HT1080 (cell line): ENCODE results near the gene TMEM178A. TPM values are rescaled to one million over a fixed set of nuclear protein-coding genes. Genes with fewer than 3 reads are reported as not detected.
A peak's percentile ranks its signal among the peaks of the same experiment; 100 is the strongest.
"Not testable (repeated sequence)": the region's sequence is repeated elsewhere in the genome, so short reads cannot be mapped to it uniquely, and the experiment has no call there.

Source experiments
- DNase-seq: peaks from one replicate; pipeline ENCODE4 v3.0.0-alpha.2; 2015; ENCODE audit warnings: low read depth
- total RNA-seq: library from RNA; depleted of rRNA; stranded (reverse); fragments of >200 nt; shearing (Covaris generic); gene quantifications from 2 replicates; pipeline ENCODE4 v1.2.3, GENCODE V29; 2014

The TMEM178A gene
- total RNA-seq, 1 experiment from 2014 or later: not detected

DNA sequence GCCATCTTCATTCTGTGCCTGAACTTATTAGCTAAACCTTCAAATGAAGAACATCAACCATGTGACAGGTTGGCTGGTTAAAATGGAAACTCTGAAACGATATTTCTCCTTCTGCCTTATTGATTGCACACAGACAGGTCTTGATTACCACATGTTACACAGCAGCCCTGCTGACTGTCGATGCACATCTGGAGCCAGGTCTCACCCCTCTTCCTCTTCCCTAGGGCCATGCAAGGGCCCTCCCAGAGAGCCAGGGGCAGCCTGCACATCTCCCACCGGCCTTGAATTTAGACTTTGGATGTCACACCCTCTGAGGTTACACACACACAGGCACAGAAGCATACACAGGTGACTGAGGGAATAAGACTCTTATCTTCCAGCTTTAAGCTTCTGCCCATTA is 45.1 kb downstream of the TMEM178A start:
- no peak for DNase-seq

DNA sequence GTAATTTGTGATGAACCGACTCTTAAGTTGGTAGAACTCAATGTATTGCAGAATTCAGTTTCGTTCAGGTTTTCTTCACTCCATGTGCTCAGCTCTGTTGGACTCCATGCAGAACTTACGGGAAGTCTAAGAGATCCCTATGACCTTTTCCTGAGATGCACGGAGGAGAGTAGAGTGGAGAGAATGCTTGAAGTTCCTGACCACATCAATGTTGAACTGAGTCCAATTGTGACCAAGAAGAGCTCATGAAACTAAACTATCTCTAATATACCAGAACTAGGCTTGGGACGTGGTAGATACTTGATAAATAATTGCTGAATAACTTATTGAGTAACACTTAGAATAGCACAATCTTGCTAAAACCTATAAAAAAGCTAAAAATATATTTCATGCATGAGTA is 47.2 kb downstream of the TMEM178A start:
- no peak for DNase-seq

DNA sequence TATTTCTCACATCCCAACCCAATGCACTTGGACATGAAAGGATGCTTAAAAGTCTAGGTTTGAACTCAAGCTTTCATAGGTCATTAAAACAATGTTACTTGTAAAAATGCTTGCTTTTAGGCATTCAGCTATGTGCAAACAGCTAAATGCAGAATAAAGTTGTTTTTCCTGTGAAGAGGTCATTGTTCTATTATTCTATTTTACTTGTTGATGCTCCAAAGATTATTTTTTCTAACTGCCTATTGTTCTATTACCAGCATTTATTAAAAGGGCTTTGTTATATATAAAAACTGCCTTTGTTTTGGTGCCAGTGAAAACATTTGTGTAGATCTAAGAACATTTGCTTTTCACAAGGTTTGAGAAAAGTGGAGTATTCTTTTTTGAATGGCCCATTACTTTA is 49.4 kb downstream of the TMEM178A start:
- no peak for DNase-seq

DNA sequence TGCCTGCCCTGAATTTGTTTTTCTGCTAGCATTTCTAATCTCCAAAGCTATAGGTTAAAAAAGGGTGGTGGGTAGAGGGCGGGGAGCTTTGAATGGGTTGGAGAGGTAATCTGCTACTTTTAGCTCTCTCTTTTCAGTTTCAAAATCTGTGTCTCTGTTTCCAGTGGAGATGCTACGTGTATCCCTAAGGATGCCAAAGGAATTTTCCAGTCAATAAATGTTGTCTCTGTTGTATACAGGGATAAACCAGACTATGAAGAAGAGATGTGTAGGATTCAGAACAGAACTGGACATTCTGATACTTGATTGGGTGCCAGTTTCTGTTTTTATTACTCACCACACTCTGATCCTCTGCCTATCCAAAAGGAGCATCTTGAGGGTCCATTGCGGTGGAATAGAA is 50.1 kb downstream of the TMEM178A start:
- no peak for DNase-seq

DNA sequence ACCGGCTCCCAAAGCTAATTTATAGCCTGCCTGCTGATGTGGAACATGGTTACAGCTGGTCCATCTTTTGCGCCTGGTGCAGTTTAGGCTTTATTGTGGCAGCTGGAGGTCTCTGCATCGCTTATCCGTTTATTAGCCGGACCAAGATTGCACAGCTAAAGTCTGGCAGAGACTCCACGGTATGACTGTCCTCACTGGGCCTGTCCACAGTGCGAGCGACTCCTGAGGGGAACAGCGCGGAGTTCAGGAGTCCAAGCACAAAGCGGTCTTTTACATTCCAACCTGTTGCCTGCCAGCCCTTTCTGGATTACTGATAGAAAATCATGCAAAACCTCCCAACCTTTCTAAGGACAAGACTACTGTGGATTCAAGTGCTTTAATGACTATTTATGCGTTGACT is 51.4 kb downstream of the TMEM178A start:
- no peak for DNase-seq

DNA sequence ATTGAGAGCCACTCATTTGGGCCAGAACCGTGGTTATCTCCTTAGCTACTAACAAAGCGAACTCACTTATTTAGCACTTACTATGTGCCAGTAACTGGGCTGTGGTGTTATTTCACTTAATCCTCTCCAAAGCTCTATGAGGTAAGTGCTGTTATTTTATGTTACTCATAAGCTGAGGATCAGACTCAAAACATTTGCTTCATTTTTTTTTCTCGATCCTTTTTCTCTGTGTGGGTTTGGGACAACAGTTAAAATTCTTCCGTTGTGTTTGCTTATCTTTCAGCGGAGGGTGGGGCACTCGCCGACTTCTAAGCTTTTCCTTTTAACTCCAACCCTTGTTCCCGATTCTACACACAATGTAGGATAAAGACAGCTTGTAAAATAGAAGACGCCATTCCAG is 52.8 kb downstream of the TMEM178A start:
- no peak for DNase-seq

DNA sequence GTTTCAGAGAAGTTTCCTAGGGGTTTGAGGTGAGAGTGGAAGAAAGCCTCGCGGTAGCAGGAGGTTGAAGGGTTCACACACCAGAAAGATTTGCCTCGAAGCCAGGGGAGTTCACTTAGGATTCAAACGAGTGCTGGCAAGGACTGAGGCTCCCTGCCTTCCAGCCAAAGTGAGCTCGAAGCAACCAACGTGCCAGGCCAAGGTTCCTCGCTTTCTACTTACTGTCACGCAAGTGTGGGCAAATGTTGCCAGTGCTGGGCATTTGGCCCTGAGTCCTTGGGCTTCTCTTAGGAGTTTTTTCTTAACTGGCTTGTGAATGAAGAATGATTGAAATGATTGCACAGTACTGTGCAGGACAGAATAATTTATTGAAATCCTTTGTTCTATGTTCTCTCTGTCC is 53.6 kb downstream of the TMEM178A start:
- no peak for DNase-seq

DNA sequence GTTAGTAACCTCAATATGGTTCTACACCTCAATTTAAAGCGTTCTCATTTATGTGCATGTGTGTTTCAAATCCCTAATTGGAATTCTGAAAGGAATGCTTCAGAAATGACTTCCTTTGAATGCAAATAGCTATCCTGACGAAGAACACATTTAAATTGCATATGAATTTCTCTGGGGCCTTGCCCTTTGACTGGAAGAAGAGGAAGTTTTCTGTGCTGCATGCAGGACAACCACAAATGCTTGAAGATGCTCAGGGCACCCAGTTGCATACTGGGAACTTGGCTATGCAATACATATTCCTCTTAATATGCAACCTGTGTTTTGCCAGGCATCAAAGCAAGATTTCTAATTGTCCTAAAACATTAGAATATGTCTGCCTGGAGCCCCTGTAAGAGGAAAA is 55.3 kb downstream of the TMEM178A start:
- no peak for DNase-seq

DNA sequence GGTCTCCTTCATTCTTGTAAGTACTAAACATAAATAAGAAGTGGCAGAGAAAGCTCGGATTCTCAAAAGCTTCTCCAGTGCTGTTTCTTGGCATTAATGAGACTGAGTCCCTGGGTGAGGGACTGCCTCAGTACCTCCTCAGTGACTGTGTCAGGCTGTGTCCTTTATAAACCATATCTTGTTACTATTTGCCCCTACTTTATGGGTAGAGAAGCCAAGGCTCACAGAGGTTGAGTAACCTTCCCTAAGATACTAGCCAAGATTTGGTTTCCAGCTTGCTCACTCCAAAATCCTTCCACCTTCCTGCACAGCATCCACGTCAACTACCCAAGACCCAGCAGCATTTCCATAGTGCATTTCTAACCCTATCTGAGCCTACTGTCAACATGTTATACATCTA is 57.8 kb downstream of the TMEM178A start:
- no peak for DNase-seq

DNA sequence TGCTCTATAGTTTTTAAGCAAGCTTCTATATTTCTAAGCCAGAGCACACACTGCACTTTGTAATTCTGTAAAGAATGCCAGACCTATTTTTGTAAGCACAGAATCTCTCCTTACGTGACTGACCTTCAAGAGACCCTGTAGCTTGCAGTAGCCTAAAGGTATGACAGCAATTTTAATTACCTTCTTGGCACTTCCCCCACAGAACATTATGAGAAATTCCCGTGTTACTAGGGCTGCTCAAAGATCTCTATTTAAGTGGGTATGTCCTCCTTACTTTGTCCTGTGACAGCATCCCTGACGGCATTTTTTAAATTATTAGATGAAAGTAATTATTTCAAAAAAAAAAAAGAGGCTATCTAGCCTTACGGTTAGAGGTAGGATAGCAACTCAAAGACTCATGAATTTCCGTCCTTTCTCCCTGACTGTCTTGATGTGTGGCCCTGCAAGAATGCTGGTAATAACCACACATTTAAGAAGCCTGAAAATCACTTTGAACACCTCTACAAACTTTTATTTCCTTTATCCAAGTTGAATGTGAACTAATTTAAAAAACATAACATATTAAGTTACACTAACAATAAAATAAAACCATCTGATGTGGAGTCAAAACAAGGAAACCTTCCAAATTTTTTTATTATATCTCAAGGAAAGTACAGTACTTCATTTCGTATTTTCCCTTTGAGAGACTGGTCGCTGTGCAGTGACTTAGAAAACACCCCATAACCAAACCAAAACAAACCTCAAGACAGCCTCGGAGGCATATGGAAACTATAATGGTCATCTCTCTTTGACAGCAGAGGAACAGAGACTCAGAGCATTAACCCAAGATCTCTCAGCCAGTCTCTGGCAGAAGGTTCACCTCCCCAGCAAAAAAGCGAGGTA is 58.5 kb downstream of the TMEM178A start:
- no peak for DNase-seq

DNA sequence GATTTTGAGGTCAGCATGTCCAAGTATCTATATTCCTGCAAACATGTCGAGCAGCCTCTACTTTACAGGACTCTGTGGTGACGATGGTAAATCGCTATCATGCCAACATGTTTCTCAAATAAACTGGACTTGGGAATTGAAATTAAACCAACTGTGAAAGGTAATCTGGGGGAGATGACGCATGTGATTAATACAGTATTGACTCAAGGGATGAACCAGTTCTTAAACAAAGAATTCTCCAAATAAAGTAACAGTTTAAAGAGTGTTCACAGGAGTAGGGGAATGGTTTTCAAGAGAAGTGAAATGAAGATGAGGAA is 59.1 kb downstream of the TMEM178A start:
- DNase-seq: no peak

DNA sequence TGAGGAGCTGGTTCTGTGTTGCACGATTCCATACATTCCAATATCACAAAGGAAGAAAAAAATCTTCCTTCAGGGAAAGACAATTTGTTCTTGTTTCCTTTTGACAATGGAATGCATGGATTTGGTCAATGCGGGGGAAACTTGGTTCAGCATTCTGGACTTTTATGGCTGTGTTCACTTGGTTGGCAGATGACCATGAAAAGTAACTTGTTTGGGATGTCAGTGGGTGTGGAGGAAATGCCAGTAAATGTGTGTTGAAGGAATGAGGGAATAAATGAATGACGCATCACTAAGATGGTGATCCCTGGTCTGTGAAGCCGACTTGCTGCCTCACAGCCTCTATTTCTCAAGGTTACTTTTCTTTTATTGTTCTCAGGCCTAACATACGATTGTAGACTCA is 59.7 kb downstream of the TMEM178A start:
- DNase-seq: no peak

DNA sequence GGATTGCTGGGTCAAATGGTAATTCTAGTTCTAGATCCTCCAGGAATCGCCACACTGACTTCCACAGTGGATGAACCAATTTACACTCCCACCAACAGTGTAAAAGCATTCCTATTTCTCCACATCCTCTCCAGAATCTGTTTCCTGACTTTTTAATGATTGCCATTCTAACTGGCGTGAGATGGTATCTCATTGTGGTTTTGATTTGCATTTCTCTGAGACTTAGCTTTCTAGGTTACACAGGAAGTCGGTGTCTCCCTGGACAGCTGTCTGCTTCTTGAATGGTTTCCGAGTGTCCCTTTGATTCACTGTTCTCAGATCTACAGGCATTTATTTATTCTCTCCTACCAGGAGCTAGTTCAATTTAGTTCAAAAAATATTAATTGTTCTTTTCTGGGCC is 62.4 kb downstream of the TMEM178A start:
- not testable (repeated sequence) for DNase-seq

DNA sequence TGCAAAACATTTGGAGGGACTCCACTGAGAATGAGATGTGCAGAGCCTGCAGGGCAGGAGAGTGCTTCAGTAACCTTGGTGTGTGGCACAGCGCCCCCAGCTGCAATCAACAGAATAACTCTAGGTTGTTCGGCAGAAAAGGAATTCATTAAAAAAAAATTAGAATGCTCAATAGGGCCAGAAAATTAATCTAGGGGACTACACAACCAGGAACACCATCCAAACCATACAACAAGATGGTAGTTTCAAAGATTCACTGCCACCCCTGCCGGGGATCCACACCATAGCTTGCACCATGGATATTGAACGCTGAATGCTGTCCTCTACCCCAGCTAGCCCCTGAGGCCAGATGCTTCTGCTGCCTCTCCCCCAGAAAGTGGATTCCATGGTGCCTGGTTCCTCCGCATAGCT is 63.2 kb downstream of the TMEM178A start:
- no peak for DNase-seq

DNA sequence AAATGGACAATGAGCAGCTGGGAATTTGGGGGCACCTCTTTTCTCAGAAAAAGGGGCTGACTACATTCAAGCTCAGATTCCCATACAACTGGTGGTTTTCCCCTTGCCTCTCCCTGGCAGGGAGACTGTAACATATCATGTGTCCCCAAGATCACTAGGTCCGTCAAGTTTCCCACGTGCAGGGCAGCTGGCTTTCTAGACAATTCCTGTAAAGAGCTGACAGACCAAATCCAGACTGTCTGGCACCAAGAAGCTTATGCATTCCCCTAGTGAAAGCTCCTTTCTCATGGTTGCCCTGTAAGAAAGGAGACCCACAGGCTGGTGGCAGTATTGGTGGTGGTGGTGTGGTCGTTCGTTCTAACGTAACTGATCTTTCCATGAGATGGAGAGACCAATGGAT is 64.6 kb downstream of the TMEM178A start:
- DNase-seq: no peak

DNA sequence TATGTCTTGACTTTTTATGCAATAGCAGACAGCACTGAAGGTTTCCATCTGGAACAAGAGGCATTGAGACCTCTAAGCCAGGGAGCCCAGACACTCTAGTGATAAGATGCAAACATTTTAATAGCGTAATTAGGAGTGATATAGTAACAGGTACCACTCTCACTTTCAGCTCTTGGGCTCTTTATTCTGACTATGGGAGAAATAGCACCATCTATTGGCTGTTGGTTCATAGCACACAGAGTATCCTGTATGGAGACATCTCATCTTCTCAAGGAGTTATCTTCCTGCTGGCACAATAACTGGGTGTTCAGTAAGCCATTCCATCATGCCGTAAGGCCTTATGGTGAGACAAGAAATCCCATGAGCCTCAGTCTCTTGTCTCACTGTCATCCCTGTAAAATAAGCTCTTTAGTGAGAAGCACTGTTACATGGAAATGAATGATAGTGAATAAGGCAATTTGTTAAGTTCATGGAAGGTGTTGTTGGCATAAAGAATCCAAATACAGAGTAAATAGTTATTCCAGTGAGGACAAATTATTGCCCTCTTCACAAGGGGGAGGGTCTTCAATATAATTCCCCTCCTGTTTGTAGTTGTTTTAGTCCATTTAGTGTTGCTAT is 65.1 kb downstream of the TMEM178A start:
- peak; percentile 24 for DNase-seq

DNA sequence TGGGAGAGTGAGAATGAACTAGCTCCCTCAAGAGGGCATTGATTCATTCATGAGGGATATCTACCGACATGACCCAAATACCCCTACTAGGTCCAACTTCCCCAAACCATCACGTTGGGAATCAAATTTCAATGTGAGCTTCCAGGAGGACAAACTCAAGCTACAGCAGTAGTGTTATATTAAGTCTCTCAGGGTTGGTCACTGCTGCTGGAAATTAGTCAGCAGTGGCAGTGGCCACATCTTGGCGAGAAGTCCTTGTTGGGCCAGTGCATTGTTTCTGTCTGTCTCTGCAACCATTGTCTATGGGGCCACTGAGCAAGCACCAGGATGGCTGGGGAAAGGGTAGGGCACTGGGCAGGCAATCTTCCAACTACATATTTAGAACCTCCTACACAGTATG is 65.8 kb downstream of the TMEM178A start:
- DNase-seq: no peak

DNA sequence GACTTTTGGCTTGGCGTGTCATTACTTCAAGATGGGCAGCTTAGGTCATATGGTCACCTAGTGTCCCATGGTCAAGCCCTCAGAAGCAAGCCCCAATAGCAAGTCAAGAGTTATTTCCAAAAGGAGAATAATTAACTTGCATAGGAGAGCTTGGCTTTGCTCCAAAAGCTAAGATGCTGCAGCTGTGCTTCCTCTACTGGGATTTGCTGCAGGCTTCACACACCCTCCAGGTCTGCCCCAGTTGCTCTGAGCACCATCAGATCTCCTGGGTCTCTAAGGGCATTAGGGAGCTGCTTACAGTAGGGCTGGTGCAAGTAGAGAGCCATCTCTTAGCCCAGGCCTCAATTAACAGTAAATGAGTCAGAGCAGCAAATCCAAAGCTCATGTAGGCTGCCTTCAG is 66.8 kb downstream of the TMEM178A start:
- DNase-seq: no peak

DNA sequence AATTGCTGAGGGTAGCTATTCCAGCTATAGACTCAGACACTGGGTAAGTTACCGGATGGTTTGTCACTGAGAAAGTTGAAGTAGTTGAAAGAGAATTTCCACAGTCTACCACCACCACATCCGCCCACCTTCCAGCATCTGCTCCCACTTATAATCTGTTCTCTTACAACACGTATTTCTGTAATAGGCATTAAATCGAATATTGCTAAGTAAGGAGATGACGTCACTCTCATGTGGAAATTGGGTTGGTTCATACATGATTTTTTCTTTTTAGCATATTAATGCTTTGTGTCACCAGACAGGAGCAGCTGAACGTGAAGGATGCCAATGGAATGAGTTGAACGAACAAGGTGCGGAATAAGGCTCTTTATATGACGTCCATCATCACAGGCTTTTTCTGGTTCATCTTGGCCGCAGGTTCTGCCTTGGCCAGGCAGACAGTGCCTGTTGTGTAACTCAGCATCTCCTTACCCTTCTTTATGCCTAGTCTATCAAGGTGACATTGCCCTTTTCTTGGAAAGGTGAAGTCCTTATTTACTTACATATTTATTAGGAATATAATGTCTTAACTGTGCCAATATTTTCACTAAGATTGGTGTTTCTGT is 67.5 kb downstream of the TMEM178A start:
- no peak for DNase-seq

DNA sequence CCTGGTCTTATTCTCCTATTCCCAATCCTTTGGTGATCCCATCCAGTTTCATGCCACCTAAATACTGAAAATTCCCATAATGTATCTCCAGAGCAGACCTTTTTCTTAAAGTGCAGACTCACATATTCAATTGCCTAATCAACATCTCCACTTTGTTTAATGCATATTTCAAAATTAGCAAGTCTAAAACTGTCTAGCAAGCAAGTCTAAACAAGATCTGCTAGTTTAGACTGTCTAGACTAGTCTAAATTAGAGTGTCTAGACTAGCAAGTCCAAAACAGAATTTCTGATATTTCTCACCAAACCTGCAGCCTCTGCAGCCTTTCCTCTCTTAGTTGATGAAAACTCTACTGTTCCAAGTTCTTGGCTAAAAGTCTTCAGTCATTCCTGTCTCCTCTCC is 68.7 kb downstream of the TMEM178A start:
- no peak for DNase-seq

DNA sequence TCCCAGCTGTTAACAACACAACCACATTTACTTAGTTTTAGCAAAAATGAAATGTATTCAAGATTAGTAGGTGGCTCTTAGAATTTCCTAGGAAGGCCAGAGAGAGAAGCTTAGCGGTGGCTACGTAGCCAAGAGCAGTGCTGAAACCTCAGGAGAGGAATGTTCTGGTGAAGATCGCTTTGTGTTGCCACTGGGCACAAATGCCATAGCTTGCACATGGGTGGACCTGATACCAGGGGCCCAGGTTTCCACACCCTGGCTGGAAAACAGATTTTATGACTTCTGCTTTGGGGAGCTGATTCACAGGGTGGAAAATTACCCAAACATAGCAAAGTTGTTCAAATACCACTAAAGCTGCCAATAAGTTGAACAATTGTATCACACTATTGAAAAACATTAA is 69.9 kb downstream of the TMEM178A start:
- no peak for DNase-seq

DNA sequence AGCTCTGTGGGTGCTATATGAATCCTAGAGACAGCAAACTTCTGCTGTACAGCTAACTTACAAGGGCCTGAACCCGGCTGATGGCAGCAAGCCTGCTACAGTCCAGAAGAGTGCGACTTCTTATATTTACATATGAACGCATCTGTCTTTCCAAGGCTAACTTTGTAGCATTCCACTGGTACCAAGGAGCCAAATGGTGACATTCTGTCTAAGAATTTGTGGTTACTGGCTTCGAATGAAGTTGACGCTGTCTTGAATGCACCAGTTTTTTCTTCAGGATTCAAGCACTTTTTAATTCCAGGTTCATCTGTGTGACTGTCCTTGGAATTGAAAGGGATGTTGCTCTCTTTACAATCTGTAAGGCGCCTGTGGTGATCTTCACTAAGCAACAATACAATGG is 70.9 kb downstream of the TMEM178A start:
- no peak for DNase-seq

DNA sequence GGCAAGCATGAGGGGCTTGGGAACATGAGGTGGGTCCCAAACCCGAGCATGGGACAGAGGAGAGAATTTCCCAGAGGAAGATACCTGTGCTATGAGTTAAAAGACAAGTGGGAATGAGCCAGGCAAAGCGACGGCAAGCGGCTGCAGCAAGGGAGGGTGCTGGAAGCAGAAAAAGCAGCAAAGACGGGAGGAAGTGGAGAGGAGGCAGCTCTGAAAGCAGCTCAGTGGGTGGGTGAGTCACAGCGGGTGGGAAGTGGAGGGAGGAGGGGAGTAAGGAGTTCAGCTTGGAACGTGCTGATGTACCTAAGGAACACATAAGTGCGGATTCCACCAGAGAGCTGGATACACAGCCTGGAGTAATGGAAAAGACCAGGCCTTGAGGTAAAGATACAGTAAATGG is 71.9 kb downstream of the TMEM178A start:
- peak; percentile 69 for DNase-seq
